PC-3 (cell line): ENCODE data around the gene CMC1. TPM values are rescaled to one million over a fixed set of nuclear protein-coding genes. Genes with fewer than 3 reads are reported as not detected.

ENCODE experiments used
- ATAC-seq: fragments of 200-7000 bp; cut with Tn5 transposase; 2 replicates; pipeline ENCODE4 v1.9.1; 2020; ENCODE audit warnings: mild to moderate bottlenecking, moderate library complexity
- BruUV-seq: library from RNA; stranded (reverse); fragments of 400-500 nt; replicated peaks from 2 replicates; lab custom pipeline; 2021; lab: Mats Ljungman, UMichigan
- CTCF ChIA-PET: fragments of 300-600 bp; sonication (Branson Sonifier 250); formaldehyde crosslinking; loops from one replicate; lab custom pipeline; 2022; ENCODE audit warnings: antibody characterized with exemption; lab: Charles Lee
- POLR2A ChIA-PET: fragments of 300-600 bp; sonication (Branson Sonifier 250); formaldehyde crosslinking; loops from one replicate; lab custom pipeline; 2022; ENCODE audit warnings: antibody characterized with exemption; ENCODE audit not compliant: unreplicated experiment; lab: Charles Lee
- DNase-seq: peaks from one replicate; pipeline ENCODE4 v3.0.0-alpha.2; 2015
- H2AFZ ChIP-seq: fragments of 300-600 bp; sonication (generic); 2 replicates; pipeline ENCODE4 v1.6.0; 2016; ENCODE audit warnings: antibody characterized with exemption, low read length
- H3F3A ChIP-seq: fragments of 300-600 bp; sonication (generic); one replicate; pipeline ENCODE4 v1.6.0; 2017; ENCODE audit warnings: antibody characterized with exemption, low read length, control low read depth, mild to moderate bottlenecking; ENCODE audit not compliant: unreplicated experiment
- H3K27ac ChIP-seq: fragments of 300-600 bp; sonication (generic); 2 replicates; pipeline ENCODE4 v1.5.1; 2016; ENCODE audit warnings: mild to moderate bottlenecking, low read length
- H3K27me3 ChIP-seq: fragments of 300-600 bp; sonication (generic); 2 replicates; pipeline ENCODE4 v1.6.1; 2016; ENCODE audit warnings: low read length, mixed read lengths
- H3K36me3 ChIP-seq: fragments of 300-600 bp; sonication (generic); 2 replicates; pipeline ENCODE4 v1.6.1; 2016; ENCODE audit warnings: low read depth, mixed run types, low read length, mixed read lengths
- H3K4me1 ChIP-seq: fragments of 300-600 bp; sonication (generic); 2 replicates; pipeline ENCODE4 v1.5.1; 2016; ENCODE audit warnings: low read length; ENCODE audit not compliant: insufficient read depth
- H3K4me2 ChIP-seq: fragments of 300-600 bp; sonication (generic); 2 replicates; pipeline ENCODE4 v1.6.0; 2016; ENCODE audit warnings: low read length
- H3K4me3 ChIP-seq: fragments of 300-600 bp; sonication (generic); 2 replicates; pipeline ENCODE4 v1.5.1; 2016; ENCODE audit warnings: mild to moderate bottlenecking, low read length, mixed read lengths
- H3K79me2 ChIP-seq: fragments of 300-600 bp; sonication (generic); 2 replicates; pipeline ENCODE4 v1.6.1; 2017; ENCODE audit warnings: low read length, mixed read lengths
- H3K9ac ChIP-seq: fragments of 300-600 bp; sonication (generic); 2 replicates; pipeline ENCODE4 v1.6.0; 2016; ENCODE audit warnings: mild to moderate bottlenecking, low read length
- H3K9me2 ChIP-seq: fragments of 300-600 bp; sonication (generic); replicated peaks from 2 replicates; pipeline ENCODE4 v1.6.1; 2016; ENCODE audit warnings: mixed run types, low read length, mixed read lengths
- H3K9me3 ChIP-seq: fragments of 300-600 bp; sonication (generic); 2 replicates; pipeline ENCODE4 v1.6.1; 2016; ENCODE audit warnings: low read length, mixed read lengths
- H4K20me1 ChIP-seq: fragments of 300-600 bp; sonication (generic); 2 replicates; pipeline ENCODE4 v1.6.1; 2016; ENCODE audit warnings: low read length, mixed read lengths
- CTCF ChIP-seq: fragments of 300-600 bp; sonication (generic); conservative IDR thresholded peaks from 2 replicates; pipeline ENCODE4 v1.5.1; 2017; ENCODE audit warnings: antibody characterized with exemption, low read depth, mild to moderate bottlenecking, low read length
- EZH2 ChIP-seq: fragments of 300-600 bp; sonication (generic); IDR thresholded peaks from one replicate; pipeline ENCODE4 v1.6.1; 2017; ENCODE audit warnings: antibody characterized with exemption, mild to moderate bottlenecking, low read length; ENCODE audit not compliant: unreplicated experiment
- EZH2phosphoT487 ChIP-seq: fragments of 300-600 bp; sonication (generic); IDR thresholded peaks from 2 replicates; pipeline ENCODE4 v1.6.1; 2018; ENCODE audit warnings: mild to moderate bottlenecking, antibody characterized with exemption, low read length, borderline replicate concordance
- intact Hi-C: fragments of 100-400 bp; cut with micrococcal nuclease; formaldehyde crosslinking; loops from 2 replicates; pipeline ENCODE4 v1.9.0; 2023
- total RNA-seq: library from RNA; depleted of rRNA; stranded (reverse); fragments of >200 nt; gene quantifications from 2 replicates; pipeline ENCODE4 v1.2.3, GENCODE V29; 2014

The CMC1 gene
- total RNA-seq, 1 experiment from 2014 or later, result 16.7 TPM

GRCh38 chr3:28315711-28316110, 74.3 kb downstream of the CMC1 start:
- ChIA-PET CTCF (no interaction called here), POLR2A (interaction anchor here (0.7 kb wide), 1 partner anchor 919 kb away, joined by 5 read pairs; no protein-coding TSS in a partner anchor)
- TF ChIP-seq EZH2 (no peak), CTCF (no peak), EZH2phosphoT487 (no peak)
- no peaks in the 10 kb centered on the region for H3K27me3 ChIP-seq
- ATAC-seq (no peak), DNase-seq (no peak)
- H3K4me3 ChIP-seq, result no peak overlapping the region
- intact Hi-C loops, result no loop called here
- H3K4me1 ChIP-seq, result no peaks in the 10 kb centered on the region
- H3K36me3 ChIP-seq, result no peaks in the 10 kb centered on the region; the same call in 1 of the 2 replicates
- H4K20me1 ChIP-seq, result no peaks in the 10 kb centered on the region
- H3K9me2 ChIP-seq, result no peaks in the 10 kb centered on the region
- H3K79me2 ChIP-seq, result no peaks in the 10 kb centered on the region
- H3F3A ChIP-seq, result no peaks in the 10 kb centered on the region
- no peak overlapping the region for H3K27ac ChIP-seq
- no TSS peak for BruUV-seq
- H3K9ac ChIP-seq, result no peak overlapping the region
- H3K9me3 ChIP-seq, result no peaks in the 10 kb centered on the region
- H3K4me2 ChIP-seq, result no peak overlapping the region
- H2AFZ ChIP-seq, result no peak overlapping the region

GRCh38 chr3:28316226-28316625, 74.8 kb downstream of the CMC1 start:
- BruUV-seq, result no TSS peak
- H3K27me3 ChIP-seq, result no peaks in the 10 kb centered on the region
- H3K79me2 ChIP-seq, result no peaks in the 10 kb centered on the region
- H3K9ac ChIP-seq, result no peak overlapping the region
- H3K27ac ChIP-seq, result no peak overlapping the region
- no peaks in the 10 kb centered on the region for H3K4me1 ChIP-seq
- H3K9me3 ChIP-seq, result no peaks in the 10 kb centered on the region
- POLR2A ChIA-PET, result interaction anchor here (0.7 kb wide), 1 partner anchor 920 kb away, joined by 5 read pairs; no protein-coding TSS in a partner anchor
- CTCF ChIA-PET, result no interaction called here
- DNase-seq, result no peak
- H2AFZ ChIP-seq, result no peak overlapping the region
- no peak overlapping the region for H3K4me3 ChIP-seq
- no peak for ATAC-seq
- no peaks in the 10 kb centered on the region for H3K9me2 ChIP-seq
- H3K36me3 ChIP-seq, result no peaks in the 10 kb centered on the region; the same call in 1 of the 2 replicates
- H3K4me2 ChIP-seq, result no peak overlapping the region
- intact Hi-C loops, result no loop called here
- TF ChIP-seq CTCF (no peak), EZH2phosphoT487 (no peak), EZH2 (no peak)
- H4K20me1 ChIP-seq, result no peaks in the 10 kb centered on the region
- H3F3A ChIP-seq, result no peaks in the 10 kb centered on the region

- BruUV-seq, result no TSS peak
- no peaks in the 10 kb centered on the region for H3K4me1 ChIP-seq
- CTCF ChIA-PET, result interaction anchor here (0.6 to 1.1 kb wide), 5 partner anchors 8 to 605 kb away, joined by 3 to 6 read pairs (median 3); partner anchors contain the start of gene EOMES
- no peak overlapping the region for H3K4me2 ChIP-seq
- ATAC-seq (peak; percentile 87), DNase-seq (peak; percentile 61)
- no peak overlapping the region for H2AFZ ChIP-seq
- peaks cover 1% of the 10 kb centered on the region; the same call in 1 of the 2 replicates for H3K36me3 ChIP-seq
- no peak overlapping the region for H3K9ac ChIP-seq
- H3K79me2 ChIP-seq, result no peaks in the 10 kb centered on the region
- no peak overlapping the region for H3K4me3 ChIP-seq
- no peaks in the 10 kb centered on the region for H4K20me1 ChIP-seq
- intact Hi-C loops, result no loop called here
- H3K9me3 ChIP-seq, result no peaks in the 10 kb centered on the region
- H3K27ac ChIP-seq, result no peak overlapping the region
- H3K9me2 ChIP-seq, result no peaks in the 10 kb centered on the region
- TF ChIP-seq EZH2phosphoT487, result no peak
- peak; percentile 78 for TF ChIP-seq CTCF
- no peak for TF ChIP-seq EZH2
- POLR2A ChIA-PET, result no interaction called here
- H3F3A ChIP-seq, result no peaks in the 10 kb centered on the region
- no peaks in the 10 kb centered on the region for H3K27me3 ChIP-seq
These were observed 76.1 kb downstream of the CMC1 start for GRCh38 chr3:28317438-28318022.
